HG02852 (cell line): ENCODE data around the gene FAM118B.
A peak's percentile ranks its signal among the peaks of the same experiment; 100 is the strongest.

ENCODE experiments used
- ATAC-seq: cut with Tn5 transposase; IDR thresholded peaks from one replicate; pipeline ENCODE4 v1.9.1; 2021; ENCODE audit warnings: mild to moderate bottlenecking, moderate library complexity; ENCODE audit not compliant: unreplicated experiment

The FAM118B gene

GRCh38 chr11:126267650-126268049 is 56.1 kb downstream of the FAM118B start:
- ATAC-seq = no peak

GRCh38 chr11:126268361-126268707 is 56.8 kb downstream of the FAM118B start:
- peak; percentile 5 for ATAC-seq

- peak; percentile 99 for ATAC-seq
Measured at GRCh38 chr11:126268708-126269579, 57.4 kb downstream of the FAM118B start, which contains the start of the genes FOXRED1 and SRPRA. TSS of gene FOXRED1 (plus strand) at chr11:126269154. CDS start at chr11:126269207, 53 bp downstream. TSS of gene SRPRA (minus strand) at chr11:126268895. CDS start at chr11:126268804, 91 bp downstream.

- no peak for ATAC-seq
Measured at GRCh38 chr11:126277322-126277721, 65.7 kb downstream of the FAM118B start.

- ATAC-seq = no peak
Measured at GRCh38 chr11:126277780-126278179, 66.2 kb downstream of the FAM118B start.

- ATAC-seq = no peak
Measured at GRCh38 chr11:126279191-126279590, 67.6 kb downstream of the FAM118B start.

GRCh38 chr11:126280595-126280994 is 69.0 kb downstream of the FAM118B start:
- no peak for ATAC-seq

- ATAC-seq = no peak
Measured at GRCh38 chr11:126281245-126281644, 69.7 kb downstream of the FAM118B start.

GRCh38 chr11:126281666-126282175 is 70.1 kb downstream of the FAM118B start:
- ATAC-seq = no peak

GRCh38 chr11:126282361-126282735 is 70.8 kb downstream of the FAM118B start:
- peak; percentile 28 for ATAC-seq

GRCh38 chr11:126282736-126283591 is 71.4 kb downstream of the FAM118B start, which contains the start of gene TIRAP:
TSS of gene TIRAP (plus strand) at chr11:126283093. CDS start at chr11:126290895, 7,802 bp downstream.
- ATAC-seq = peak; percentile 70

GRCh38 chr11:126284829-126285228 is 73.2 kb downstream of the FAM118B start:
- peak; percentile 40 for ATAC-seq

- no peak for ATAC-seq
Measured at GRCh38 chr11:126288237-126288636, 76.7 kb downstream of the FAM118B start.

- no peak for ATAC-seq
Measured at GRCh38 chr11:126290887-126291286, 79.3 kb downstream of the FAM118B start.

- ATAC-seq = peak; percentile 45
Measured at GRCh38 chr11:126293726-126294125, 82.1 kb downstream of the FAM118B start.

GRCh38 chr11:126297004-126297403 is 85.4 kb downstream of the FAM118B start:
- ATAC-seq = no peak

GRCh38 chr11:126303623-126304456 is 92.3 kb downstream of the FAM118B start, which contains the start of gene DCPS:
TSS of gene DCPS (plus strand) at chr11:126304060. CDS start at chr11:126304081, 21 bp downstream.
- peak; percentile 85 for ATAC-seq

GRCh38 chr11:126304457-126305075 is 93.0 kb downstream of the FAM118B start:
- no peak for ATAC-seq

GRCh38 chr11:126305699-126306098 is 94.1 kb downstream of the FAM118B start:
- ATAC-seq = peak; percentile 49

GRCh38 chr11:126307706-126308105 is 96.1 kb downstream of the FAM118B start:
- no peak for ATAC-seq
